Testis (tissue), 3 donors: ENCODE measurements around the gene KIAA1586. TPM values are rescaled to one million over a fixed set of nuclear protein-coding genes. Genes with fewer than 3 reads are reported as not detected.

Experiments
- DNase-seq: peaks from one replicate; pipeline ENCODE4 v3.0.0-alpha.2; 2019
- H3K27ac ChIP-seq, 2 donors: fragments of 200-600 bp; sonication (generic); one replicate each; pipeline ENCODE4 v1.5.1; 2019
- H3K27me3 ChIP-seq: fragments of 200-600 bp; sonication (generic); one replicate; pipeline ENCODE4 v1.5.1; 2019
- H3K36me3 ChIP-seq: fragments of 200-600 bp; sonication (generic); one replicate; pipeline ENCODE4 v1.5.1; 2017; ENCODE audit warnings: low read depth; ENCODE audit errors: missing control alignments
- H3K4me1 ChIP-seq: fragments of 200-600 bp; sonication (generic); one replicate; pipeline ENCODE4 v1.5.1; 2019
- H3K4me3 ChIP-seq, 2 donors: fragments of 200-600 bp; sonication (generic); one replicate each; pipeline ENCODE4 v1.5.1; 2017 to 2019
- H3K9me3 ChIP-seq: fragments of 200-600 bp; sonication (generic); one replicate; pipeline ENCODE4 v1.5.1; 2017
- POLR2A ChIP-seq: fragments of 450-650 bp; IDR thresholded peaks from one replicate; pipeline ENCODE4 v1.6.1; 2017; ENCODE audit warnings: antibody characterized with exemption, mild to moderate bottlenecking, moderate library complexity
- WGBS, 2 donors: methylation state at CpG; one replicate each; pipeline ENCODE4 v1.1.5; 2018; 5-methylcytosine and 5-hydroxymethylcytosine counted together
- intact Hi-C: fragments of 100-400 bp; cut with DNase I; formaldehyde crosslinking; loops from one replicate; pipeline ENCODE4 v1.15.1; 2023; ENCODE audit warnings: low total_unique reads
- polyA plus RNA-seq: library from polyadenylated mRNA; stranded (reverse); fragments of 350-450 nt; fragmentation: Illumina TruSeq; extraction: RNeasy Lipid Tissue Mini Kit (QIAGEN cat#74804); gene quantifications from one replicate; pipeline ENCODE4 v1.2.3, GENCODE V29; 2014; ENCODE audit warnings: low read depth, low replicate concordance; ENCODE audit not compliant: insufficient read depth
- total RNA-seq, 2 donors: library from RNA; depleted of rRNA; stranded (reverse); fragments of >200 nt; gene quantifications; one replicate each; pipeline ENCODE4 v1.2.3, GENCODE V29; 2016
- TF ChIP-seq, protein P1 (sequence below), 3 experiments: fragments of 450-650 bp in 2 of 3; fragments of 200-600 bp in 1 of 3; sonication (generic) in 1 of 3; IDR thresholded peaks; one replicate each; pipeline ENCODE4 v1.5.1; 2016 to 2019; ENCODE audit warnings: antibody characterized with exemption in 3 of 3, mild to moderate bottlenecking in 2 of 3, moderate library complexity in 1 of 3

Gene KIAA1586
- total and polyA plus RNA-seq, 3 donors from 2014 or later = 6.7 to 12.7 (median 11.0) TPM

DNA sequence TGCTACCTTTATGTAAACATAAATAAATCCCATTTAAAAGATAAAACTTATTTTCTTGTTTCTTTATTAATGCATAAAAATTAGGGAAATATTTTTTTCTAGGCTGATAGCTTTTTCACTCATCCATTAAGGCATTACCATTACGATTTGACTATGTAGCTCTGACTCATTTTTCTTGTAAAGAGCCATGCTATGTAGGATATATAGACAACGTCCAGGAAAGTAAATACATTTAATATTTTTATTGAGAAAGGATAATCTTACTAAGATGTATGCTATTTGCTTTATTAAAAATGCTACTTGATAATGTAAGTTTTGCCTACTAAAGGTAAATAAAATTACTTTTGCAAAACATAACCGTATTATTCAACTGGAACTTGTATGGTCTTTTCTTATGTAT is 19.2 kb upstream of the KIAA1586 start:
- H3K9me3 ChIP-seq = no peaks in the 10 kb centered on the region
- 90 to 96% methylated on average over 3 of the region's 3 CpGs for WGBS, 2 donors
- H3K36me3 ChIP-seq = no peaks in the 10 kb centered on the region
- no peak overlapping the region for H3K27ac ChIP-seq
- H3K27me3 ChIP-seq = no peaks in the 10 kb centered on the region
- no peak for DNase-seq
- no peak overlapping the region for H3K4me3 ChIP-seq
- TF ChIP-seq POLR2A = no peak
- TF ChIP-seq, protein P1, sequence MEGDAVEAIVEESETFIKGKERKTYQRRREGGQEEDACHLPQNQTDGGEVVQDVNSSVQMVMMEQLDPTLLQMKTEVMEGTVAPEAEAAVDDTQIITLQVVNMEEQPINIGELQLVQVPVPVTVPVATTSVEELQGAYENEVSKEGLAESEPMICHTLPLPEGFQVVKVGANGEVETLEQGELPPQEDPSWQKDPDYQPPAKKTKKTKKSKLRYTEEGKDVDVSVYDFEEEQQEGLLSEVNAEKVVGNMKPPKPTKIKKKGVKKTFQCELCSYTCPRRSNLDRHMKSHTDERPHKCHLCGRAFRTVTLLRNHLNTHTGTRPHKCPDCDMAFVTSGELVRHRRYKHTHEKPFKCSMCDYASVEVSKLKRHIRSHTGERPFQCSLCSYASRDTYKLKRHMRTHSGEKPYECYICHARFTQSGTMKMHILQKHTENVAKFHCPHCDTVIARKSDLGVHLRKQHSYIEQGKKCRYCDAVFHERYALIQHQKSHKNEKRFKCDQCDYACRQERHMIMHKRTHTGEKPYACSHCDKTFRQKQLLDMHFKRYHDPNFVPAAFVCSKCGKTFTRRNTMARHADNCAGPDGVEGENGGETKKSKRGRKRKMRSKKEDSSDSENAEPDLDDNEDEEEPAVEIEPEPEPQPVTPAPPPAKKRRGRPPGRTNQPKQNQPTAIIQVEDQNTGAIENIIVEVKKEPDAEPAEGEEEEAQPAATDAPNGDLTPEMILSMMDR (IDR thresholded peaks at IDR 0.05) = no peak
- intact Hi-C loops = no loop called here
- H3K4me1 ChIP-seq = no peaks in the 10 kb centered on the region

DNA sequence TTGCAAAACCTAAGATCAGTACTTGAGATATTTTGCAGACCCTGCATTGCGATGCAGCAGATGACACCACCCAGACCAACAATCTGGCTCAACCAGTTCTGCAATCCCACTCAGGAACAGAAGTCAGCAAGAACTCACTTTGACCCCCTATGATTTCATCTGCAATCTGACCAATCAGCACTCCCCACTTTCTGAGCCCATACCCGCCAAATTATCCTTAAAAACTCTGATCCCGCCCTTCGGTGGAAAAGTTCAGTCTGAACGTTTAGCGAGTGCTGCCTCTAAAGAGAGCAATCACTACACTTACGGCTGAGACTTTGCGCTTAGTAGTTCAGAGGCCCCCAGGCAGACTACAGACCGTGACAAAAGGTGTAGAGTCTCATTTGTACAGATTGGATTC is 17.3 kb upstream of the KIAA1586 start:
- TF ChIP-seq POLR2A = no peak
- TF ChIP-seq, protein P1 (IDR thresholded peaks at IDR 0.05) = no peak
- intact Hi-C loops = no loop called here
- Histone ChIP-seq H3K4me3 (no peak overlapping the region), H3K27me3 (no peaks in the 10 kb centered on the region), H3K9me3 (no peaks in the 10 kb centered on the region), H3K36me3 (no peaks in the 10 kb centered on the region), H3K4me1 (no peaks in the 10 kb centered on the region), H3K27ac (no peak overlapping the region)
- WGBS, 2 donors = 89 to 91% methylated on average over 9 of the region's 9 CpGs
- no peak for DNase-seq

DNA sequence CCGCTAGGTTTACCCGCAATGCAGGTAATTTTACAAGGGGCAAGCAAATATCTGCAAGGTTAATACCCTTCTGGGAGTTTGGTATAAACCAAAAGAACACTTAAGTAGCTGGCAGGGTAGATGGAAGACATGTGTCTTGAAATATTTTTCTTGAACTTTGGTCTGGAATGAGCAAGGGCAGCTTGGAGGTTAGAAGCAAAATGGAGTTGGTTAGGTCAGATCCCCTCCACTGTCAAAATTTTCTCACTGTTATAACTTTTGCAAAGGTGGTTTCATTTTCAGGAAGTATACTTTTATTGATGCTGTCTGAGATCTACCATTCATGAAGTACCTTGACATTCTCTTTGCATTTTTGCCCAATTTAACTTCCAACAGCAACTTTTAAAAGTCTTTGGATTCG is 13.3 kb upstream of the KIAA1586 start:
- 89 to 99% methylated on average over 3 of the region's 3 CpGs for WGBS, 2 donors
- TF ChIP-seq, protein P1 (IDR thresholded peaks at IDR 0.05) = no peak
- no peak for TF ChIP-seq POLR2A
- Histone ChIP-seq H3K4me1 (no peaks in the 10 kb centered on the region), H3K4me3 (no peak overlapping the region), H3K27ac (no peak overlapping the region), H3K36me3 (no peaks in the 10 kb centered on the region), H3K27me3 (no peaks in the 10 kb centered on the region), H3K9me3 (no peaks in the 10 kb centered on the region)
- intact Hi-C loops = no loop called here
- DNase-seq = no peak

DNA sequence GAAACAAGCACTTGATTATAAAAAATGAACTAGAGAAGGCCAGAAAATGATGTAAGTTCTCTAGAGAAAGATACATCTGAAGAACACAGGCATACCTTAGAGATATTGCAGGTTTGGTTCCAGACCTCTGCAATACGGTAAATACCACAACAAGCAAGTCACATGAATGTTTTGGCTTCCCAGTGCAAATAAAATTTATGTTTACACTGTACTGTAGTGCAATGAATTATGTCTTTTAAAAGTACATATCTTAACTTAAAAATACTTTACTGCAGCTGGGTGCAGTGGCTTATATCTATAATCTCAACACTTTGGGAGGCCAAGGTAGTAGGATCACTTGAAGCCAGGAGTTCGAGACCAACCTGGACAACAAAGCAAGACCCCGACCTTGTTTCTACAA is 10.9 kb upstream of the KIAA1586 start:
- Histone ChIP-seq H3K4me1 (no peaks in the 10 kb centered on the region), H3K27me3 (no peaks in the 10 kb centered on the region)
- WGBS, 2 donors = 26 to 28% methylated on average over 3 of the region's 3 CpGs

DNA sequence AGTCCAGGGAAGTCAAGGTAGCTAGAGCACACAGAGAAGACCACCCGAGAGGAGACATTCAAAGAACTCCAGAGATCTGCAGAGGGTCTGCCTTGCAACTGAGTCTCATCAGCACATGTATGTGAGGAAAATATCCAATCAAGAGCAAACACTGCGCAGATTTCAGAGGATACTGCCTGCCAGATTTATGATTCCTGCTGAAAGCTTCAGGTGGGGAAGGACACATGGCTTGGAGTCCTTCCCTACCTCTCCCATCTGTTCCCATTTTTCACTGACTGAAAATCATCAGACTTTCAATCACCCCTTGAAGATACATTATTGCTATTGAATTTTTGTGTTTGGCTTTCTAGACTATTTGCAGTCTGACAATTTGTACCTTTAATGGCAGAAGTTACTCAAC is 7.6 kb upstream of the KIAA1586 start:
- H3K27ac ChIP-seq = no peak overlapping the region
- no peak for TF ChIP-seq POLR2A
- TF ChIP-seq, protein P1 (IDR thresholded peaks at IDR 0.05) = no peak
- no peaks in the 10 kb centered on the region for H3K36me3 ChIP-seq
- DNase-seq = no peak
- no peak overlapping the region for H3K4me3 ChIP-seq
- H3K9me3 ChIP-seq = no peaks in the 10 kb centered on the region
- H3K4me1 ChIP-seq = no peaks in the 10 kb centered on the region
- no peaks in the 10 kb centered on the region for H3K27me3 ChIP-seq
- intact Hi-C loops = no loop called here
- WGBS, 2 donors = 95 to 100% methylated on average over 2 of the region's 2 CpGs

More for the DNA sequence above, 10.9 kb upstream of the KIAA1586 start:
- Histone ChIP-seq H3K36me3 (no peaks in the 10 kb centered on the region), H3K27ac (no peak overlapping the region), H3K4me3 (no peak overlapping the region), H3K9me3 (no peaks in the 10 kb centered on the region)
- intact Hi-C loops = no loop called here
- DNase-seq = no peak
- TF ChIP-seq, protein P1 (IDR thresholded peaks at IDR 0.05) = no peak
- no peak for TF ChIP-seq POLR2A
